H1 (cell line): ENCODE data around the gene RGS17. TPM values are rescaled to one million over a fixed set of nuclear protein-coding genes. Genes with fewer than 3 reads are reported as not detected.
"Not testable (repeated sequence)": the region's sequence is repeated elsewhere in the genome, so short reads cannot be mapped to it uniquely, and the experiment has no call there.

ENCODE experiments used
- CTCF ChIA-PET: fragments of 300-600 bp; sonication (Branson Sonifier 250); formaldehyde crosslinking; loops from one replicate; lab custom pipeline; 2021; ENCODE audit not compliant: partially characterized antibody; lab: Charles Lee
- POLR2A ChIA-PET: fragments of 300-600 bp; sonication (Branson Sonifier 250); formaldehyde crosslinking; loops from one replicate; lab custom pipeline; 2021; ENCODE audit warnings: inconsistent platforms; ENCODE audit not compliant: partially characterized antibody; lab: Charles Lee
- DNase-seq, 2 experiments: peaks; one replicate each; pipeline versions ENCODE4 v3.0.0 to v3.0.0-alpha.2; 2010 to 2022; ENCODE audit warnings: low spot score in 2 of 2, low read depth in 1 of 2, mixed read lengths in 1 of 2
- FAIRE-seq: peaks from 2 replicates; lab custom pipeline; 2011; peaks lifted over from hg19 to GRCh38; lab: Jason Lieb, UNC
- H2AFZ ChIP-seq: 2 replicates; pipeline ENCODE4 v1.8.1; 2012; ENCODE audit warnings: low read length, inconsistent platforms
- H2AK5ac ChIP-seq: 2 replicates; pipeline ENCODE4 v1.6.1; 2013; ENCODE audit warnings: low read depth, low read length
- H2BK120ac ChIP-seq: replicated peaks from 2 replicates; pipeline ENCODE3; 2013; ENCODE audit warnings: low read depth, low read length, inconsistent platforms
- H2BK12ac ChIP-seq: 2 replicates; pipeline ENCODE4 v1.6.1; 2013; ENCODE audit warnings: low read depth, low read length
- H2BK15ac ChIP-seq: 2 replicates; pipeline ENCODE4 v1.6.1; 2013; ENCODE audit warnings: low read length
- H2BK20ac ChIP-seq: 2 replicates; pipeline ENCODE4 v1.6.1; 2013; ENCODE audit warnings: low read length
- H2BK5ac ChIP-seq: 2 replicates; pipeline ENCODE4 v1.6.1; 2013; ENCODE audit warnings: low read depth, low read length
- H3K14ac ChIP-seq: 2 replicates; pipeline ENCODE4 v1.6.1; 2013; ENCODE audit warnings: inconsistent platforms; ENCODE audit not compliant: insufficient read length
- H3K18ac ChIP-seq: 2 replicates; pipeline ENCODE4 v1.6.1; 2013; ENCODE audit warnings: low read length; ENCODE audit errors: extremely low read depth
- H3K23ac ChIP-seq: 2 replicates; pipeline ENCODE4 v1.6.1; 2013; ENCODE audit warnings: inconsistent platforms; ENCODE audit not compliant: insufficient read length
- H3K23me2 ChIP-seq: 2 replicates; pipeline ENCODE4 v1.6.1; 2013; ENCODE audit warnings: low read depth, low read length
- H3K27ac ChIP-seq: 2 replicates; pipeline ENCODE4 v1.6.1; 2011; ENCODE audit warnings: low read depth, low read length, inconsistent platforms
- H3K27me3 ChIP-seq, 4 experiments: replicated peaks in 1 of 4; 1 replicate in 1 of 4; 2 replicates in 3 of 4; pipeline versions ENCODE4 v1.6.1 to v1.8.1; 2011 to 2013; ENCODE audit warnings: low read length in 3 of 4, mild to moderate bottlenecking in 3 of 4, inconsistent platforms in 2 of 4, mixed read lengths in 2 of 4, moderate library complexity in 1 of 4; ENCODE audit not compliant: control insufficient read depth in 3 of 4, insufficient read depth in 3 of 4; ENCODE audit errors: extremely low read depth in 1 of 4
- H3K36me3 ChIP-seq, 4 experiments: 2 replicates each; pipeline versions ENCODE4 v1.6.1 to v1.8.1; 2011 to 2013; ENCODE audit warnings: mild to moderate bottlenecking in 4 of 4, low read length in 3 of 4, moderate library complexity in 2 of 4, control low read depth in 1 of 4, inconsistent platforms in 1 of 4; ENCODE audit not compliant: insufficient read depth in 4 of 4, control insufficient read depth in 2 of 4
- H3K4ac ChIP-seq: replicated peaks from 2 replicates; pipeline ENCODE3; 2013; ENCODE audit warnings: low read length, low read depth, mixed read lengths, inconsistent platforms; ENCODE audit not compliant: insufficient read length
- H3K4me1 ChIP-seq, 4 experiments: replicated peaks in 1 of 4; 1 replicate in 1 of 4; 2 replicates in 3 of 4; pipeline versions ENCODE4 v1.6.1 to v1.8.1; 2011 to 2013; ENCODE audit warnings: low read length in 3 of 4, inconsistent platforms in 2 of 4, mixed read lengths in 1 of 4; ENCODE audit not compliant: insufficient read depth in 4 of 4, control insufficient read depth in 3 of 4
- H3K4me2 ChIP-seq, 2 experiments: 2 replicates each; pipeline versions ENCODE4 v1.6.1 to v1.8.1; 2011 to 2013; ENCODE audit warnings: low read depth in 2 of 2, low read length in 2 of 2, control low read depth in 1 of 2, inconsistent platforms in 1 of 2, mild to moderate bottlenecking in 1 of 2; ENCODE audit not compliant: insufficient read depth in 1 of 2
- H3K4me3 ChIP-seq, 4 experiments: fragments of 200-600, 300-600 bp in 1 of 4; sonication (generic), shearing (Covaris generic), sonication (Bioruptor Twin) in 1 of 4; 2 replicates each; pipeline versions ENCODE4 v1.5.1 to v1.8.1; 2011 to 2016; ENCODE audit warnings: low read length in 4 of 4, low read depth in 3 of 4, control low read depth in 2 of 4, inconsistent platforms in 2 of 4, mild to moderate bottlenecking in 2 of 4, mixed read lengths in 1 of 4, moderate library complexity in 1 of 4; ENCODE audit not compliant: insufficient read depth in 2 of 4; ENCODE audit errors: extremely low read depth in 1 of 4
- H3K56ac ChIP-seq: replicated peaks from 2 replicates; pipeline ENCODE3; 2013; ENCODE audit warnings: low read depth, mild to moderate bottlenecking, mixed read lengths, low read length, inconsistent platforms; ENCODE audit not compliant: insufficient read length
- H3K79me1 ChIP-seq: 2 replicates; pipeline ENCODE4 v1.6.1; 2013; ENCODE audit warnings: low read depth, low read length, control low read depth
- H3K79me2 ChIP-seq, 2 experiments: 2 replicates each; pipeline versions ENCODE4 v1.6.1 to v1.8.1; 2012 to 2013; ENCODE audit warnings: low read length in 2 of 2, mild to moderate bottlenecking in 2 of 2, inconsistent platforms in 1 of 2; ENCODE audit not compliant: insufficient read depth in 2 of 2, control insufficient read depth in 1 of 2
- H3K9ac ChIP-seq, 4 experiments: replicated peaks in 1 of 4; 1 replicate in 1 of 4; 2 replicates in 3 of 4; pipeline versions ENCODE4 v1.6.1 to v1.8.1; 2011 to 2013; ENCODE audit warnings: low read depth in 3 of 4, low read length in 3 of 4, control low read depth in 2 of 4, mild to moderate bottlenecking in 2 of 4, moderate library complexity in 2 of 4, inconsistent platforms in 1 of 4; ENCODE audit errors: extremely low read depth in 1 of 4
- H3K9me3 ChIP-seq, 2 experiments: 2 replicates each; pipeline versions ENCODE4 v1.6.1 to v1.8.1; 2012 to 2013; ENCODE audit warnings: mild to moderate bottlenecking in 2 of 2, moderate library complexity in 2 of 2, control low read depth in 1 of 2, inconsistent platforms in 1 of 2, low read depth in 1 of 2, low read length in 1 of 2, mixed read lengths in 1 of 2; ENCODE audit not compliant: insufficient read depth in 2 of 2
- H4K20me1 ChIP-seq, 2 experiments: replicated peaks in 1 of 2; 2 replicates each; pipeline versions ENCODE3 to v1.8.1; 2011 to 2013; ENCODE audit warnings: inconsistent platforms in 2 of 2, low read length in 2 of 2, mild to moderate bottlenecking in 1 of 2; ENCODE audit not compliant: insufficient read depth in 2 of 2, control insufficient read depth in 1 of 2
- H4K5ac ChIP-seq: 2 replicates; pipeline ENCODE4 v1.6.1; 2013; ENCODE audit warnings: low read length, low read depth, mixed read lengths, inconsistent platforms; ENCODE audit not compliant: insufficient read length
- H4K8ac ChIP-seq: 2 replicates; pipeline ENCODE4 v1.8.0; 2013; ENCODE audit warnings: mild to moderate bottlenecking, moderate library complexity, low read length, inconsistent platforms; ENCODE audit not compliant: insufficient read depth; ENCODE audit errors: extremely low read depth
- H4K91ac ChIP-seq: replicated peaks from 2 replicates; pipeline ENCODE3; 2013; ENCODE audit warnings: low read length, mixed read lengths, inconsistent platforms; ENCODE audit not compliant: insufficient read length
- SP1 ChIP-seq: IDR thresholded peaks from 2 replicates; pipeline ENCODE4 v1.6.1; 2011; ENCODE audit warnings: low read depth, low read length
- YY1 ChIP-seq: IDR thresholded peaks from 2 replicates; pipeline ENCODE4 v1.6.1; 2011; ENCODE audit warnings: low read depth, mild to moderate bottlenecking, low read length
- WGBS, 2 experiments: shearing (Covaris generic) in 1 of 2; methylation state at CpG; one replicate each; pipeline versions ENCODE4 v1.1.6 to v1.1.7; 2013 to 2015; ENCODE audit warnings: low lambda C conversion rate in 2 of 2, mixed read lengths in 2 of 2, inconsistent platforms in 1 of 2, low coverage in 1 of 2, missing lambda C conversion rate in 1 of 2; ENCODE audit not compliant: insufficient replicate concordance in 2 of 2, insufficient coverage in 1 of 2, insufficient read length in 1 of 2; ENCODE audit errors: extremely low coverage in 1 of 2, missing lambda C conversion rate in 1 of 2; 5-methylcytosine and 5-hydroxymethylcytosine counted together
- polyA plus RNA-seq, 7 experiments: library from polyadenylated mRNA; depleted of rRNA in 3 of 7; stranded (reverse) in 5 of 7; unstranded in 2 of 7; fragments of >200 nt in 5 of 7; fragments of 200-250 nt in 2 of 7; gene quantifications; 1 replicate in 5 of 7; 2 replicates in 1 of 7; 4 replicates in 1 of 7; pipeline versions ENCODE4 v1.2.1 to v1.2.3, GENCODE V29; 2011 to 2013; ENCODE audit warnings: missing spikeins in 2 of 7, mixed read lengths in 2 of 7
- total RNA-seq: library from RNA; stranded (reverse); fragmentation: NEBNext Ultra II Directional; extraction: Animal tissue kit (Norgen Biotek cat#: 25700); gene quantifications from 2 replicates; pipeline ENCODE4 v1.2.1, GENCODE V29; 2021

RGS17 gene
- total and polyA plus RNA-seq, 2 of the 8 experiments (the other 6 are each of a cell fraction or from before 2014, with no cell fraction given), result 2.0 to 12.2 TPM

- POLR2A ChIA-PET, result interaction anchor here (1.2 kb wide), 1 partner anchor 128 kb away, joined by 3 read pairs; no protein-coding TSS in a partner anchor
- 71% methylated on average over 7 of the region's 9 CpGs; no CpG with 5 or more reads in 1 of the 2 experiments for WGBS, 2 experiments
- H3K79me1 ChIP-seq, H3K4me1 ChIP-seq, H3K27ac ChIP-seq, H3K14ac ChIP-seq, H2BK120ac ChIP-seq, H2BK15ac ChIP-seq, H3K18ac ChIP-seq, H2BK12ac ChIP-seq, H3K4ac ChIP-seq, H4K20me1 ChIP-seq, H2AFZ ChIP-seq, H4K91ac ChIP-seq, H3K56ac ChIP-seq, H3K23me2 ChIP-seq, H3K23ac ChIP-seq, H3K79me2 ChIP-seq, H3K9me3 ChIP-seq, H3K9ac ChIP-seq, H3K36me3 ChIP-seq, FAIRE-seq, H2BK20ac ChIP-seq, H4K5ac ChIP-seq, H3K4me3 ChIP-seq, H4K8ac ChIP-seq, H3K27me3 ChIP-seq, H2AK5ac ChIP-seq: not testable (repeated sequence)
- peak overlapping the region; percentile 87 for H2BK5ac ChIP-seq
- peak in 1 of 2 experiments; percentile 70 for DNase-seq
- 0 out of 4 replicates have a peak overlapping the region, but pooled peaks of 1 of the 2 experiments have one; percentile 21 for H3K4me2 ChIP-seq
- CTCF ChIA-PET, result interaction anchor here (2.0 kb wide), 1 partner anchor 21 kb away, joined by 4 read pairs; no protein-coding TSS in a partner anchor
- TF ChIP-seq YY1, result peak; percentile 87
- TF ChIP-seq SP1, result 0 out of 2 replicates have a peak, but pooled peaks have one; percentile 25
These were observed 20.0 kb downstream of the RGS17 start for GRCh38 chr6:153111082-153111481.
